ENCODE results near the gene CNBP.

CNBP gene

GRCh38 chr3:129130291-129130813, 53.3 kb downstream of the CNBP start:
- DNase-seq: no peak

GRCh38 chr3:129128357-129129155, 55.1 kb downstream of the CNBP start:
- DNase-seq: no peak

- DNase-seq: no peak
Observed at GRCh38 chr3:129126726-129127280, 56.9 kb downstream of the CNBP start.

- no peak for DNase-seq
Observed at GRCh38 chr3:129123314-129124060, 60.2 kb downstream of the CNBP start.

GRCh38 chr3:129122412-129123011, 61.2 kb downstream of the CNBP start:
- DNase-seq: no peak

GRCh38 chr3:129121792-129122411, 61.8 kb downstream of the CNBP start, which contains the start of gene RAB43:
Gene RAB43 (minus strand): TSS chr3:129121804. CDS start chr3:129121489, 315 bp downstream.
- peak; percentile 91 for DNase-seq

GRCh38 chr3:129121016-129121791, 62.5 kb downstream of the CNBP start:
- DNase-seq: peak; percentile 53

GRCh38 chr3:129120254-129121004, 63.3 kb downstream of the CNBP start:
- DNase-seq: peak; percentile 94

GRCh38 chr3:129119365-129120100, 64.2 kb downstream of the CNBP start:
- peak; percentile 43 for DNase-seq

- DNase-seq: peak; percentile 64
Observed at GRCh38 chr3:129118745-129119144, 65.0 kb downstream of the CNBP start.

Data from CD4-positive, alpha-beta T cell treated with Interleukin-6 for 4 hours (primary cell).